IPS DF 19.7 (cell line): ENCODE measurements around the gene UIMC1.

Experiments
- DNase-seq: peaks from one replicate; pipeline ENCODE4 v3.0.0-alpha.2; 2013; ENCODE audit warnings: low read depth, low spot score

The UIMC1 gene

DNA sequence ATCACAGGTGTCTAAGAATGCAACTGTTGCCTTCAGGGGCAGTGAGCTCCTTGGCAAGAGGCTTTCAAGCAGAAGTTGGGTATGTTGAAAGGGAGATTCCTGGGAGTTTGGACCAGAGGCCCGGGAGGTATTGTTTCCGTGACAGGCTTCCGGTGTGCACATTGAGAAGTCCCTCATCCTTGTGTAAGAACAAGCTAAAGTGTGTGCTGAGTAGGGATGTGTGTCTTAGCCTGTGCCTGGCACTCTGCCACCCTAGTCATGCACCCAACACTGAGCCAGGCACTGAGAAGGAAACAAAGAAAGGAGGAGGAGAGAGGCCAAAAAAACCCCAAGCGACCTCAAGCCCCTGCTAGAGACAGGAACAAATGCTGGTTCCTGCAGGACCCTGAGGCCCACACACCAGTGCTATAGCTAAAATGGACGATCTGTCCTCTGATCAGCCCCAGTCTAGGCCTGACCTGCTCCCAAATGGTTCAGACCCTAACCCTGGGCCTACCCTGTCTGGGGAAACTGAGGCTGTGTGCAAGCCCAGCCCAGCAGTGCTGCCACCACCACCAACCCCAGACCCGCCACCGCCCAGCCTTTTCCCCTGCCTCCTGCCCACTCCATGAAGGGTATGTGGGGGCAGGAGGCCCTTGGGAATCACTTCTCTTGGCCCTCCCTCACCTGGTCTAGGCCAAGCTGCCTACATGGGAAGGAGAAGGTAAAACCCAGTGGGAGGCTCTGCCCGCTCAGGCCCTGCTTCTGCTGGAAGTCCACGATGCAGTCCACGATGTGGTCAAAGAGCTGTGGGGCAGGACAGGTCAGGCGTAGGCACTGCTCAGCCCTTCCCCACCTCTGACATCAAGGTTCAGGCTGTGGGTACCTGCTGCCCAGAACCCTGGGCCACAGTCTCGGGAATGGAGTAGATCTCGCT, 120.0 kb downstream of the UIMC1 start:
- DNase-seq = no peak

GRCh38 chr5:176884571-176884890, 122.0 kb downstream of the UIMC1 start:
- DNase-seq = no peak

DNA sequence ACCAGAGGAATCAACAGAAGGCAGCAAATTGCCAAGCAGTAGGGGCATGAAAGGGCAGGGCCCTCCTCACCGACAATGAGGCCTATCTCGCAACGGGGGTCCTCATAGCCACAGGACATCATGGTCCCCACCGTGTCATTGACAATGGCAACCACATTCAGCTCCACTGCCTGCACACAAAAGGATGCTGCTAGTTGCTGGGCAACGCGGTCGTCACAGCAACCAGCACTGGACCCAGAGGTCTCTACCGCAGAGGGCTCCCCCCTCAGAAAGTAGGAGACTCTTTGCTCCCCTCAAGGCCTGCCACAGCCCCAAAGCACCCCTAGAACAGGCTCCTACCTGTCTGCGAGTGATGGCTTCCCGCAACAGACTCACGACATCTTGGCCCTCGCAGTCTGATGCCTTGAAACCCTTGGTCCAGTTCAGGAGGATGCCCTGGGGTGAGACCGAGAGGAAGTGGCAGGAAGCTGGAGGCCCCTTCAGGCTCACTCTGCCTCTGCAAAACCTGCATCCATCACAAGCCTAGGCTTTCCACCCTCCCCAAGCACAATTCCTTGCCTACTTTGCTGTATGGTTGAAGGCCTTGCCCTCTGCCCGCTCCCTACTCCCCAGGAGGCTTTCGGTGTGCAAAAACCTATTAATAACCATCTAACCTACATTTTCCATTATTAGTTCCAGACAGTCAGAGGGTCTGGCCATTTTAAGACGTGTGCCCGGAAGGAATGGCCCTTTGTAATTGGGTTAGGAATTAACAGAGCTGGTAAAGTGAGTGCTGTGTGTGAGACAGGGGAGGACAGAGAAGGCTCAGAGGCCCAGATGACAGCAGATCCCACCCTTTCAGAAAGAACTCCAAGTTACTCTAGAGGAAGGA, 122.6 kb downstream of the UIMC1 start:
- no peak for DNase-seq

DNA sequence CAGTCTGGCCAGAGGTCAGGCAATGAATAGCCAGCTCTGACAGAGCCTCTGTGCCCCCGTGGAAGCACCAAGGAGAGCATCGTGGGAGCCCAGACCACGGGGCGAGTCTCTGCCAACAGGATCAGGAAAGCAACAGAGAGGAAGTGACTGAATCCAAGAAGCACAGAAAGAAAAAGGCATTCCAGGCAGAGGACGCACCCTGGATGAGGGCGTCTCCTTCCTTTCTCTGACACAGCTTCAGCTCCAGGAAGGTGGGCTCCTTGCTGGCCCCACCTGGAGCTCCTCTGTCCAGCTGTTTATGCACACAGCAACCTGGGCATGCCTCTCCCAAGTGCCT, 124.0 kb downstream of the UIMC1 start:
- DNase-seq = no peak

GRCh38 chr5:176881816-176882566, 124.6 kb downstream of the UIMC1 start:
- DNase-seq = no peak

GRCh38 chr5:176881021-176881749, 125.4 kb downstream of the UIMC1 start:
- DNase-seq = no peak

DNA sequence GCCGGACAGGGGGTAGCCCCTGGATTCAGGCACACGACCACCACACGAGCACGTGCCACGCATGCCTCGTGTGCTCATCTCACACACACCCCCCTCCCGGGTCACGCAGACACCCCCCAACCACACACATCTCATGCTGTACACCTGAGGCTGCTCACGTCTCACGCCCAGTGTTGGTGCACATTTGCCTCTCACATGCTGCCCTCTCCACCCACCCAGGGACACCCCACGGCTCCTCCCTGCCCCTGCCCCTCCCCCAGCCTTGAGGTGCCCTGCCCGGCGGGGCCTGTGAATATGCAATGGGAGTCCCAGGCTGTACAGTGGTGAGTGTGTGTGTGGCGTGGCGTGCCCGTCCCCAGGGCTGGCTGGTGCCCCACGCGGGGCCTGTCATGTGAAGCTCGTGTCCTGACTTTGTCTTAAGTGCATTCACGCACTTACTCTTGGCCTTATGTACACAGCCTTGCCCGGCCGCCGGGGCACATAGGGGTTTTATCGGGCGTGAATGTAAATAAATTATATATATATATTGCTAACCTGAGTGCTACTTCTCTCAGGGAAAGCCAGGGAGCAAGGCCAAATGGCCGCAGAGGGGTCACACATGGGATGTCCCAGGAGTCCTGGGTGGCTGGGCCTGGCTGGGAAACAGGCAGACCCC, 126.1 kb downstream of the UIMC1 start:
- DNase-seq = no peak

- DNase-seq = no peak
Observed at GRCh38 chr5:176879663-176880361, 126.8 kb downstream of the UIMC1 start.

- DNase-seq = no peak
Observed at GRCh38 chr5:176878906-176879662, 127.5 kb downstream of the UIMC1 start.

DNA sequence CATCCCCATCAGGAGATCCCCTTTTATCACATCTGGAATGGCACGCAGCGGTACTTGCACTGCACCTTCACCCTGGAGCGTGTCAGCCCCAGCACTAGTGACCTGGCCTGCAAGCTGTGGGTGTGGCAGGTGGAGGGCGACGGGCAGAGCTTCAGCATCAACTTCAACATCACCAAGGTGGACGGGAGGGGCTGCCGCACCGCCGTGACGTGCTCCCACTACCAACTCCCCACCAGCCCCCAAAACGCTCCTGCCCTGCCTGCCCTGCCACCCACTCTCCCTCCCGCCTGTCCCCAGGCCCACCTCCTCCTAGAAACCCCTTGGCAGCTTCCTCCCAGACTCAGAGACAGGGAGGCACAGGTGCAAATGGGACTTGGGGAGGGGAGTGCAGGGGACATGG, 128.1 kb downstream of the UIMC1 start:
- no peak for DNase-seq

- DNase-seq = no peak
Observed at GRCh38 chr5:176877793-176878331, 128.7 kb downstream of the UIMC1 start.

DNA sequence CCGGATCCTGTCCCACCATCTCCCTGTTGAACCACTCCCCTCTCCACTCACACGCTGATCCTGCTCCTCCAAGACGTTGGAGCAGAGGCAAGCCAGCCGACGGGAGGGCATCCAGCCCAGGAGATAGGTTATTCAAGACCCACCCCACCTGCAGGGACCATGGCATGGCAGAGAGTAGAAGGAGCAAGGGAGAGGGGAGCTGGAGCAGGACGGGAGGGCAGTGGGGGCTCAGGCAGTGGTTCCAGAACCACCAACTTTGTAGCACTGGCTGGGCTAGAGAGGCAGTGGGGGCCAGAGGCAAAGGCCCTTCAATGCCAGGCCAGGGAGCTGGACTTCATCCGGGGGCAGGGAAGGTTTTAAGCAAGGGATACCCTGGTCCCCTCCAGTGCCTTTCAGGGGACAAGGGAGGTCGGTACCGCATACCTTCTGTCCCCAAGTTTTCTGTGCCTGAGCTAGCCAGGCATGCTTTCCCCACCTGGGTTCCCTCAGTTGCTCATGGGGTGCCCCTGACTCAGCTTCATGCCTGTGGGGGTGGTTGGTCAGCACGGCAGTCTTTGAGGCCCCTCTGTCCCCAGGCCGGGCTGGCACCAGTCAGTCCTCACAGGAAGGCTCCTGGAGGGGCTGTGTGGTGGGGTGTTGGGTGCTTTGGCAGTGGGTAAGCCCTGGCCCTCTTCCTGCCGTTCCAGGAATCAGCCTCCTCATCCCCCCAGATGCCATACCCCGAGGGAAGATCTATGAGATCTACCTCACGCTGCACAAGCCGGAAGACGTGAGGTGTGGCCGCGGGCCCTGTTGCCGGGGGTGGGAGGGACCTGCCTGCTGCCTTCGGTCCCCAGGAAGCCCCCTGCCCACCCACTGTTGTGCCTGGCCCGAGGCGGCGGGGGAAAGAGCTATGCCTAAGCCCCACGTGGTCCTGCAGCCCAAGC, 129.8 kb downstream of the UIMC1 start:
- DNase-seq = no peak

DNA sequence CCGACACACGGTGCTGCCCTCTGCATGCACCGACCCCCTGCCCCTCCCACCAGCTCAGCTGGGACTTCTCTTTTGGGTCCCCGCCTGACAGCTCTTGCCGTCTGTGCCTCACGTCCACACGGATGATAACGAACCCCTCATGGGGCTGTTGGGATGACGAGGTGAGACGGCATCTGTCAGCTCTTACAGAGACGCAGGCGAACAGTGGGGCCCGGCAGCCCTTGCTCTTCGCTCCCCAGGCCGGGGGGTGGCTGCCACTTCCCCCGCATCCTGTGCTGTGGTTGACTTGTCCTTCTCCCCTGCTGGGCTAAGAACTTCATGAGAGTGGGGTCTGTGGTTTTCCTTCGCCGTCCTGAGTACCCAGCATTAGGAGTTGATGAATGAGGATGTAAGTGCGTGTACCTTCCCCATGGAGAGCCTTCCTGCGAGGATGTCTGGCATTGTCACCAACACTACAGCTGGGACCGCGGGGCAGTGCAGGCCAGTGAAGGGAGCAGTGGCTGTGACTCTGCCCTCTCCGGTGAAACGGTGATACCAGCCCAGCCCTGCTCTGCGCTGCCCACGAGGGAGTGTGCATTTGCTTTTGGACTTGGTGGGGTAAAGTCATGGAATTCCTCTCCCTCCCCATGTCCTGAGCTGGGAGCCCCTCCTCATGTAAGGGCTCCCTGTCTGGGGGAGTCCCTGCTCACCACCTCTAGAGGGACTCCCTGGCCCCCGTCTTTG, 130.6 kb downstream of the UIMC1 start:
- DNase-seq = no peak

DNA sequence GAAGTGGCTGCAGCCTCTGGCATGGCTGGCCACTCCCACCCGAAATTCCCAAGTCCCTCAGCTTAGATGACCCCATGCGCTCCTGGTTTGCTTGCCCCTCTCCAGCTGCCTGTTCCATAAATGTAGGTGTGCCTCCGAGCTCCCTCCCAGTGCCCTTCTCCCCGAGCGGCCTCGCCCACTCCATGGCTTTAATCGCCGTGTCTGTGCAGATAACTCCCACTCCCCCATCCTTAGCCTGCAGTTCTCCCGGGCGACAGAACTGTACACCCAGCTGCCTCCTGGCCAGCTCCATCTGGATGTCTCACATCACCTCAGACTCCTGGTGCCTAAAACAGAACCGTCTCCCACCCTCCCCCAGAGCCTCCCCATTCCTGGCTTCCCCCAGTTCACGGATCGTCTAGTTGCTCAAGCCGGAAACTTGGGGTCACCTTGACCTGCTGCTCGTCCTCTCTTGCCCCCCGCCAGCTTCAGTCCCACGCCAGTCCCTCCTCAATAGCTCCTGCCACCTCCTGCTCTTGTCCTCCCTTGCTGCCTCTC, 131.5 kb downstream of the UIMC1 start:
- DNase-seq = no peak

- DNase-seq = no peak
Observed at GRCh38 chr5:176874198-176874780, 132.3 kb downstream of the UIMC1 start.

- no peak for DNase-seq
Observed at GRCh38 chr5:176873541-176874172, 132.9 kb downstream of the UIMC1 start.
